Measurements from ENCODE around the gene PKIG. TPM values are rescaled to one million over a fixed set of nuclear protein-coding genes. Genes with fewer than 3 reads are reported as not detected.
A peak's percentile ranks its signal among the peaks of the same experiment; 100 is the strongest.

The PKIG gene
- total and polyA plus RNA-seq, 2 experiments from 2014 or later, result 29.7 to 33.2 TPM

DNA sequence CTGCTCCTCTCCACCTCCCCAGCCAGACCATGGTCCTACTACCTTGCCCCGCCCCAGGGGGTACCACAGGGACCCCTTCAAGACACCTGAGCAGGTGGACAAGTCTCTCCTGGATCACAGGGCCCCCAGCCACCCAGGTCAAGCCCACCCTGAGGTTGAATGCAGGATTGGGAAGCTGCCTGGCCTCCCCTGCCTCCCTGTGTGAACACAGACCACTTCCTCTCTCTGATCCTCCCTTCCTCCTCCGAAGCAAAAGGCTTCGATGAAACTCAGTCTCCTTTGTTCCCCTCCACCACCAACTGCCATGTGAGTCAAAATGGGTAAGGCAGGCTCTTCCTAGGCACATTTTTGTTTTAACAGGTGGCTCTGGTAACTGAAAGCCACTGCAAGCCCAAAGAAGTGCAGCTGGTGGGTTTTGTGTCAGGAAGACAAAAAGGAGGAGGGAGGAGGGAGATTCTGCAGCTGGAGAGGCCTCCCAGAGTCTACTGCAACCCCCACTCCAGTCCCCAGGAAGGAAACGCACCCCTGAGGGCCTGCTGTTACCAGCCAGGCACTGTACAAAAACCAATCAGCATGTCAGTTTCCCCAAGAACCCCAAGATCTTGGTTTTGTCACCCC, 63.8 kb downstream of the PKIG start:
- 0 out of 2 replicates have a peak, but pooled peaks cover 6% of the 10 kb centered on the region for H3F3A ChIP-seq (replicated peaks; ENCODE audit: low read depth)
- no peak overlapping the region for H3K4me3 Mint-ChIP-seq
- DNase-seq (ENCODE audit: low spot score) (peak; percentile 36), ATAC-seq (no peak)
- TF ChIP-seq ZNF331 (CRISPR knock-in tag; IDR thresholded peaks at IDR 0.05; ENCODE audit: low read depth) (no peak), EZH2phosphoT487 (IDR thresholded peaks at IDR 0.05; ENCODE audit: unreplicated experiment) (no peak), NANOG (IDR thresholded peaks at IDR 0.05; ENCODE audit: borderline replicate concordance) (no peak), JUNB (IDR thresholded peaks at IDR 0.05; ENCODE audit: unreplicated experiment) (no peak), EZH2 (IDR thresholded peaks at IDR 0.05; ENCODE audit: low read depth, unreplicated experiment) (no peak), CREB1 (CRISPR knock-in tag; IDR thresholded peaks at IDR 0.05; ENCODE audit: low read depth) (no peak), STAT1 (IDR thresholded peaks at IDR 0.05; ENCODE audit: unreplicated experiment) (no peak), ZNF114 (CRISPR knock-in tag; IDR thresholded peaks at IDR 0.05) (no peak), POLR2AphosphoS5 (IDR thresholded peaks at IDR 0.05; ENCODE audit: low read depth) (no peak)
- TF ChIP-seq, protein P1, sequence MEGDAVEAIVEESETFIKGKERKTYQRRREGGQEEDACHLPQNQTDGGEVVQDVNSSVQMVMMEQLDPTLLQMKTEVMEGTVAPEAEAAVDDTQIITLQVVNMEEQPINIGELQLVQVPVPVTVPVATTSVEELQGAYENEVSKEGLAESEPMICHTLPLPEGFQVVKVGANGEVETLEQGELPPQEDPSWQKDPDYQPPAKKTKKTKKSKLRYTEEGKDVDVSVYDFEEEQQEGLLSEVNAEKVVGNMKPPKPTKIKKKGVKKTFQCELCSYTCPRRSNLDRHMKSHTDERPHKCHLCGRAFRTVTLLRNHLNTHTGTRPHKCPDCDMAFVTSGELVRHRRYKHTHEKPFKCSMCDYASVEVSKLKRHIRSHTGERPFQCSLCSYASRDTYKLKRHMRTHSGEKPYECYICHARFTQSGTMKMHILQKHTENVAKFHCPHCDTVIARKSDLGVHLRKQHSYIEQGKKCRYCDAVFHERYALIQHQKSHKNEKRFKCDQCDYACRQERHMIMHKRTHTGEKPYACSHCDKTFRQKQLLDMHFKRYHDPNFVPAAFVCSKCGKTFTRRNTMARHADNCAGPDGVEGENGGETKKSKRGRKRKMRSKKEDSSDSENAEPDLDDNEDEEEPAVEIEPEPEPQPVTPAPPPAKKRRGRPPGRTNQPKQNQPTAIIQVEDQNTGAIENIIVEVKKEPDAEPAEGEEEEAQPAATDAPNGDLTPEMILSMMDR (conservative IDR thresholded peaks at IDR 0.05; ENCODE audit: low read depth in 2 of 2), result no peak
- TF ChIP-seq, protein P2, sequence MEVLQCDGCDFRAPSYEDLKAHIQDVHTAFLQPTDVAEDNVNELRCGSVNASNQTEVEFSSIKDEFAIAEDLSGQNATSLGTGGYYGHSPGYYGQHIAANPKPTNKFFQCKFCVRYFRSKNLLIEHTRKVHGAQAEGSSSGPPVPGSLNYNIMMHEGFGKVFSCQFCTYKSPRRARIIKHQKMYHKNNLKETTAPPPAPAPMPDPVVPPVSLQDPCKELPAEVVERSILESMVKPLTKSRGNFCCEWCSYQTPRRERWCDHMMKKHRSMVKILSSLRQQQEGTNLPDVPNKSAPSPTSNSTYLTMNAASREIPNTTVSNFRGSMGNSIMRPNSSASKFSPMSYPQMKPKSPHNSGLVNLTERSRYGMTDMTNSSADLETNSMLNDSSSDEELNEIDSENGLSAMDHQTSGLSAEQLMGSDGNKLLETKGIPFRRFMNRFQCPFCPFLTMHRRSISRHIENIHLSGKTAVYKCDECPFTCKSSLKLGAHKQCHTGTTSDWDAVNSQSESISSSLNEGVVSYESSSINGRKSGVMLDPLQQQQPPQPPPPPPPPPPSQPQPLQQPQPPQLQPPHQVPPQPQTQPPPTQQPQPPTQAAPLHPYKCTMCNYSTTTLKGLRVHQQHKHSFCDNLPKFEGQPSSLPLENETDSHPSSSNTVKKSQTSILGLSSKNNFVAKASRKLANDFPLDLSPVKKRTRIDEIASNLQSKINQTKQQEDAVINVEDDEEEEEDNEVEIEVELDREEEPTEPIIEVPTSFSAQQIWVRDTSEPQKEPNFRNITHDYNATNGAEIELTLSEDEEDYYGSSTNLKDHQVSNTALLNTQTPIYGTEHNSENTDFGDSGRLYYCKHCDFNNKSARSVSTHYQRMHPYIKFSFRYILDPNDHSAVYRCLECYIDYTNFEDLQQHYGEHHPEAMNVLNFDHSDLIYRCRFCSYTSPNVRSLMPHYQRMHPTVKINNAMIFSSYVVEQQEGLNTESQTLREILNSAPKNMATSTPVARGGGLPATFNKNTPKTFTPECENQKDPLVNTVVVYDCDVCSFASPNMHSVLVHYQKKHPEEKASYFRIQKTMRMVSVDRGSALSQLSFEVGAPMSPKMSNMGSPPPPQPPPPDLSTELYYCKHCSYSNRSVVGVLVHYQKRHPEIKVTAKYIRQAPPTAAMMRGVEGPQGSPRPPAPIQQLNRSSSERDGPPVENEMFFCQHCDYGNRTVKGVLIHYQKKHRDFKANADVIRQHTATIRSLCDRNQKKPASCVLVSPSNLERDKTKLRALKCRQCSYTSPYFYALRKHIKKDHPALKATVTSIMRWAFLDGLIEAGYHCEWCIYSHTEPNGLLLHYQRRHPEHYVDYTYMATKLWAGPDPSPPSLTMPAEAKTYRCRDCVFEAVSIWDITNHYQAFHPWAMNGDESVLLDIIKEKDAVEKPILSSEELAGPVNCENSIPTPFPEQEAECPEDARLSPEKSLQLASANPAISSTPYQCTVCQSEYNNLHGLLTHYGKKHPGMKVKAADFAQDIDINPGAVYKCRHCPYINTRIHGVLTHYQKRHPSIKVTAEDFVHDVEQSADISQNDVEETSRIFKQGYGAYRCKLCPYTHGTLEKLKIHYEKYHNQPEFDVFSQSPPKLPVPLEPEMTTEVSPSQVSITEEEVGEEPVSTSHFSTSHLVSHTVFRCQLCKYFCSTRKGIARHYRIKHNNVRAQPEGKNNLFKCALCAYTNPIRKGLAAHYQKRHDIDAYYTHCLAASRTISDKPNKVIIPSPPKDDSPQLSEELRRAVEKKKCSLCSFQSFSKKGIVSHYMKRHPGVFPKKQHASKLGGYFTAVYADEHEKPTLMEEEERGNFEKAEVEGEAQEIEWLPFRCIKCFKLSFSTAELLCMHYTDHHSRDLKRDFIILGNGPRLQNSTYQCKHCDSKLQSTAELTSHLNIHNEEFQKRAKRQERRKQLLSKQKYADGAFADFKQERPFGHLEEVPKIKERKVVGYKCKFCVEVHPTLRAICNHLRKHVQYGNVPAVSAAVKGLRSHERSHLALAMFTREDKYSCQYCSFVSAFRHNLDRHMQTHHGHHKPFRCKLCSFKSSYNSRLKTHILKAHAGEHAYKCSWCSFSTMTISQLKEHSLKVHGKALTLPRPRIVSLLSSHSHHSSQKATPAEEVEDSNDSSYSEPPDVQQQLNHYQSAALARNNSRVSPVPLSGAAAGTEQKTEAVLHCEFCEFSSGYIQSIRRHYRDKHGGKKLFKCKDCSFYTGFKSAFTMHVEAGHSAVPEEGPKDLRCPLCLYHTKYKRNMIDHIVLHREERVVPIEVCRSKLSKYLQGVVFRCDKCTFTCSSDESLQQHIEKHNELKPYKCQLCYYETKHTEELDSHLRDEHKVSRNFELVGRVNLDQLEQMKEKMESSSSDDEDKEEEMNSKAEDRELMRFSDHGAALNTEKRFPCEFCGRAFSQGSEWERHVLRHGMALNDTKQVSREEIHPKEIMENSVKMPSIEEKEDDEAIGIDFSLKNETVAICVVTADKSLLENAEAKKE (CRISPR knock-in tag; IDR thresholded peaks at IDR 0.05), result no peak
- TF ChIP-seq, protein P3, sequence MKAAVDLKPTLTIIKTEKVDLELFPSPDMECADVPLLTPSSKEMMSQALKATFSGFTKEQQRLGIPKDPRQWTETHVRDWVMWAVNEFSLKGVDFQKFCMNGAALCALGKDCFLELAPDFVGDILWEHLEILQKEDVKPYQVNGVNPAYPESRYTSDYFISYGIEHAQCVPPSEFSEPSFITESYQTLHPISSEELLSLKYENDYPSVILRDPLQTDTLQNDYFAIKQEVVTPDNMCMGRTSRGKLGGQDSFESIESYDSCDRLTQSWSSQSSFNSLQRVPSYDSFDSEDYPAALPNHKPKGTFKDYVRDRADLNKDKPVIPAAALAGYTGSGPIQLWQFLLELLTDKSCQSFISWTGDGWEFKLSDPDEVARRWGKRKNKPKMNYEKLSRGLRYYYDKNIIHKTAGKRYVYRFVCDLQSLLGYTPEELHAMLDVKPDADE (IDR thresholded peaks at IDR 0.05), result no peak
- TF ChIP-seq, protein P4, sequence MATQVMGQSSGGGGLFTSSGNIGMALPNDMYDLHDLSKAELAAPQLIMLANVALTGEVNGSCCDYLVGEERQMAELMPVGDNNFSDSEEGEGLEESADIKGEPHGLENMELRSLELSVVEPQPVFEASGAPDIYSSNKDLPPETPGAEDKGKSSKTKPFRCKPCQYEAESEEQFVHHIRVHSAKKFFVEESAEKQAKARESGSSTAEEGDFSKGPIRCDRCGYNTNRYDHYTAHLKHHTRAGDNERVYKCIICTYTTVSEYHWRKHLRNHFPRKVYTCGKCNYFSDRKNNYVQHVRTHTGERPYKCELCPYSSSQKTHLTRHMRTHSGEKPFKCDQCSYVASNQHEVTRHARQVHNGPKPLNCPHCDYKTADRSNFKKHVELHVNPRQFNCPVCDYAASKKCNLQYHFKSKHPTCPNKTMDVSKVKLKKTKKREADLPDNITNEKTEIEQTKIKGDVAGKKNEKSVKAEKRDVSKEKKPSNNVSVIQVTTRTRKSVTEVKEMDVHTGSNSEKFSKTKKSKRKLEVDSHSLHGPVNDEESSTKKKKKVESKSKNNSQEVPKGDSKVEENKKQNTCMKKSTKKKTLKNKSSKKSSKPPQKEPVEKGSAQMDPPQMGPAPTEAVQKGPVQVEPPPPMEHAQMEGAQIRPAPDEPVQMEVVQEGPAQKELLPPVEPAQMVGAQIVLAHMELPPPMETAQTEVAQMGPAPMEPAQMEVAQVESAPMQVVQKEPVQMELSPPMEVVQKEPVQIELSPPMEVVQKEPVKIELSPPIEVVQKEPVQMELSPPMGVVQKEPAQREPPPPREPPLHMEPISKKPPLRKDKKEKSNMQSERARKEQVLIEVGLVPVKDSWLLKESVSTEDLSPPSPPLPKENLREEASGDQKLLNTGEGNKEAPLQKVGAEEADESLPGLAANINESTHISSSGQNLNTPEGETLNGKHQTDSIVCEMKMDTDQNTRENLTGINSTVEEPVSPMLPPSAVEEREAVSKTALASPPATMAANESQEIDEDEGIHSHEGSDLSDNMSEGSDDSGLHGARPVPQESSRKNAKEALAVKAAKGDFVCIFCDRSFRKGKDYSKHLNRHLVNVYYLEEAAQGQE (IDR thresholded peaks at IDR 0.05; ENCODE audit: unreplicated experiment), result no peak
- H3K9me2 ChIP-seq (ENCODE audit: insufficient read depth), result no peaks in the 10 kb centered on the region
- peak overlapping the region; percentile 31; the same call in 1 of the 2 replicates for H3K4me2 ChIP-seq
- no peaks in the 10 kb centered on the region for H3K79me2 ChIP-seq (replicated peaks; ENCODE audit: insufficient read depth)
- H3K36me3 ChIP-seq (ENCODE audit: insufficient read depth), result no peaks in the 10 kb centered on the region
- H3K27me3 Mint-ChIP-seq (ENCODE audit: insufficient read depth, low read depth, poor library complexity), result peaks cover 38% of the 10 kb centered on the region
- no peaks in the 10 kb centered on the region; the same call in 2 of the 3 replicates for H3K9me3 Mint-ChIP-seq
- no peak overlapping the region for H3K4me3 ChIP-seq
- H3K27me3 ChIP-seq (ENCODE audit: insufficient read depth), result peaks cover 9% of the 10 kb centered on the region
- H3K4me1 ChIP-seq (ENCODE audit: insufficient read depth), result peaks cover 37% of the 10 kb centered on the region
- peak overlapping the region; percentile 90 for H3K27ac Mint-ChIP-seq
- H2AFZ ChIP-seq, result no peak overlapping the region
- H3K4me1 Mint-ChIP-seq, result peaks cover 61% of the 10 kb centered on the region
- peaks cover 6% of the 10 kb centered on the region; the same call in 2 of the 3 replicates for H3K36me3 Mint-ChIP-seq (ENCODE audit: low read depth)
- no peak overlapping the region for H3K27ac ChIP-seq (ENCODE audit: low read depth)
- no peaks in the 10 kb centered on the region; the same call in 1 of the 2 replicates for H4K20me1 ChIP-seq (replicated peaks; ENCODE audit: insufficient read depth)

Data from GM23338 (cell line).